ENCODE data around the gene SRSF6. TPM values are rescaled to one million over a fixed set of nuclear protein-coding genes. Genes with fewer than 3 reads are reported as not detected.

SRSF6 gene
- polyA plus RNA-seq, 1 donor from 2014 or later = 225 TPM

DNA sequence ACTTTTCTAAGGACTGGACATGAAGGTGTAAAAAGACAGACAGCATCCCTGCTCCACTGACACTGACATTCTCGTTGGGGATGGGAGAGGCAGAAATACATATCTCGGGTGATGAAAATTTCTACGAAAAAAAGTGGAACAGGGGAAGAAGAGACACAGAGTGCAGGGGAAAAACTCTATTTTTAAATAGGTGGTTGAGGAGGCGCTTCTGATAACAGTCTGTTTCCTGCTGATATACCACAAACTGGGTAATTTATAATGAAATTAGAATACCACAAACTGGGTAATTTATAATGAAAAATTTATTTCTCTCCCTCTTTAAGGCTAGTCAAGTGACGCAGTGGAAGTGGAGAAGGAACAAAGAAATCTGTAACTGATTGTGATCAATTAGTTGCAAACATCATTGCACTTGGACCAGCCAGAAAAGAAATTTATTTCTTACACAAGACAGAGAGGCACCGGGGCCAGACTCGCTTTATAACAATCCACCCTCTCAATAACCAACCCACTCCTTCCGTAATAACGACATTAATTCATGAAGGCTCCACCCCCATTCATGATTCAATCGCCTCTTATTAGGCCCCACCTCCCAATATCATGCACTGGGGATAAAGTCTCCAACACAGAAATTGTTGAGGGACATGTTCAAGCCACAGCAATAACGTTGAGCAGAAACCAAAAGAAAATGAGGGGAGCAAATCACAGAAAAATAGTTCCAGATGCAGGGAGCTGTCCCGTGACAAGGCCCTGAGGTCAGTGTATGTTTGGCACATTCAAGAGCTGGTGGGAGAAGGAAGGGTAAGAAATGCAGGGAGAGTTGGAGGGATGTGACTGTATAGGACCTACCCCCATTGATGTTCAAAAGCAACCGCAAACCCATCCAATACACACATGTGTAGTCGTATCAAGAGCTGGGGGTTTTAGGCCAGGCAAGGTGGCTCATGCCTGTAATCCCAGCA, 6.6 kb upstream of the SRSF6 start:
- H3K9ac ChIP-seq (ENCODE audit: low read length) = no peak overlapping the region
- H3K36me3 ChIP-seq (ENCODE audit: insufficient read depth, low read length) = no peaks in the 10 kb centered on the region
- no peaks in the 10 kb centered on the region for H4K20me1 ChIP-seq (ENCODE audit: insufficient read depth)
- no peak overlapping the region for H3K4me3 ChIP-seq (ENCODE audit: low read length)
- H3K9me3 ChIP-seq (ENCODE audit: low read length) = no peaks in the 10 kb centered on the region
- H3K79me2 ChIP-seq (replicated peaks; ENCODE audit: insufficient read depth, low read length) = no peaks in the 10 kb centered on the region
- no peaks in the 10 kb centered on the region for H3K9me2 ChIP-seq (ENCODE audit: insufficient read depth, low read length)
- H3K4me2 ChIP-seq (ENCODE audit: low read length) = no peak overlapping the region
- no peak overlapping the region for H3K27ac ChIP-seq (ENCODE audit: low read length)
- no peak overlapping the region for H2AFZ ChIP-seq (ENCODE audit: low read depth, low read length)
- TF ChIP-seq SMC3 (conservative IDR thresholded peaks at IDR 0.05; ENCODE audit: poor library complexity) (no peak), MXI1 (conservative IDR thresholded peaks at IDR 0.05; ENCODE audit: poor library complexity, severe bottlenecking) (no peak), EP300 (conservative IDR thresholded peaks at IDR 0.05; ENCODE audit: poor library complexity, severe bottlenecking) (no peak), RAD21 (conservative IDR thresholded peaks at IDR 0.05) (no peak), TAF1 (IDR thresholded peaks at IDR 0.05; ENCODE audit: low read depth) (no peak), POLR2AphosphoS5 (IDR thresholded peaks at IDR 0.05) (no peak), EZH2 (IDR thresholded peaks at IDR 0.05; ENCODE audit: borderline replicate concordance, insufficient read depth, low read length, poor library complexity, severe bottlenecking) (no peak)
- TF ChIP-seq, protein P1, sequence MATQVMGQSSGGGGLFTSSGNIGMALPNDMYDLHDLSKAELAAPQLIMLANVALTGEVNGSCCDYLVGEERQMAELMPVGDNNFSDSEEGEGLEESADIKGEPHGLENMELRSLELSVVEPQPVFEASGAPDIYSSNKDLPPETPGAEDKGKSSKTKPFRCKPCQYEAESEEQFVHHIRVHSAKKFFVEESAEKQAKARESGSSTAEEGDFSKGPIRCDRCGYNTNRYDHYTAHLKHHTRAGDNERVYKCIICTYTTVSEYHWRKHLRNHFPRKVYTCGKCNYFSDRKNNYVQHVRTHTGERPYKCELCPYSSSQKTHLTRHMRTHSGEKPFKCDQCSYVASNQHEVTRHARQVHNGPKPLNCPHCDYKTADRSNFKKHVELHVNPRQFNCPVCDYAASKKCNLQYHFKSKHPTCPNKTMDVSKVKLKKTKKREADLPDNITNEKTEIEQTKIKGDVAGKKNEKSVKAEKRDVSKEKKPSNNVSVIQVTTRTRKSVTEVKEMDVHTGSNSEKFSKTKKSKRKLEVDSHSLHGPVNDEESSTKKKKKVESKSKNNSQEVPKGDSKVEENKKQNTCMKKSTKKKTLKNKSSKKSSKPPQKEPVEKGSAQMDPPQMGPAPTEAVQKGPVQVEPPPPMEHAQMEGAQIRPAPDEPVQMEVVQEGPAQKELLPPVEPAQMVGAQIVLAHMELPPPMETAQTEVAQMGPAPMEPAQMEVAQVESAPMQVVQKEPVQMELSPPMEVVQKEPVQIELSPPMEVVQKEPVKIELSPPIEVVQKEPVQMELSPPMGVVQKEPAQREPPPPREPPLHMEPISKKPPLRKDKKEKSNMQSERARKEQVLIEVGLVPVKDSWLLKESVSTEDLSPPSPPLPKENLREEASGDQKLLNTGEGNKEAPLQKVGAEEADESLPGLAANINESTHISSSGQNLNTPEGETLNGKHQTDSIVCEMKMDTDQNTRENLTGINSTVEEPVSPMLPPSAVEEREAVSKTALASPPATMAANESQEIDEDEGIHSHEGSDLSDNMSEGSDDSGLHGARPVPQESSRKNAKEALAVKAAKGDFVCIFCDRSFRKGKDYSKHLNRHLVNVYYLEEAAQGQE (IDR thresholded peaks at IDR 0.05; ENCODE audit: borderline replicate concordance) = no peak
- TF ChIP-seq, protein P2, sequence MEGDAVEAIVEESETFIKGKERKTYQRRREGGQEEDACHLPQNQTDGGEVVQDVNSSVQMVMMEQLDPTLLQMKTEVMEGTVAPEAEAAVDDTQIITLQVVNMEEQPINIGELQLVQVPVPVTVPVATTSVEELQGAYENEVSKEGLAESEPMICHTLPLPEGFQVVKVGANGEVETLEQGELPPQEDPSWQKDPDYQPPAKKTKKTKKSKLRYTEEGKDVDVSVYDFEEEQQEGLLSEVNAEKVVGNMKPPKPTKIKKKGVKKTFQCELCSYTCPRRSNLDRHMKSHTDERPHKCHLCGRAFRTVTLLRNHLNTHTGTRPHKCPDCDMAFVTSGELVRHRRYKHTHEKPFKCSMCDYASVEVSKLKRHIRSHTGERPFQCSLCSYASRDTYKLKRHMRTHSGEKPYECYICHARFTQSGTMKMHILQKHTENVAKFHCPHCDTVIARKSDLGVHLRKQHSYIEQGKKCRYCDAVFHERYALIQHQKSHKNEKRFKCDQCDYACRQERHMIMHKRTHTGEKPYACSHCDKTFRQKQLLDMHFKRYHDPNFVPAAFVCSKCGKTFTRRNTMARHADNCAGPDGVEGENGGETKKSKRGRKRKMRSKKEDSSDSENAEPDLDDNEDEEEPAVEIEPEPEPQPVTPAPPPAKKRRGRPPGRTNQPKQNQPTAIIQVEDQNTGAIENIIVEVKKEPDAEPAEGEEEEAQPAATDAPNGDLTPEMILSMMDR (IDR thresholded peaks at IDR 0.05; ENCODE audit: poor library complexity, severe bottlenecking) = no peak
- H3F3A ChIP-seq (ENCODE audit: insufficient read depth, low read length, poor library complexity, severe bottlenecking) = no peaks in the 10 kb centered on the region
- H3K27me3 ChIP-seq (ENCODE audit: insufficient read depth, low read depth, low read length) = no peaks in the 10 kb centered on the region

- H3K79me2 ChIP-seq (replicated peaks; ENCODE audit: insufficient read depth, low read length) = no peaks in the 10 kb centered on the region
- H3K4me3 ChIP-seq (ENCODE audit: low read length) = no peak overlapping the region
Observed at GRCh38 chr20:43452404-43453126, 5.1 kb upstream of the SRSF6 start.

More at GRCh38 chr20:43452404-43453126, 5.1 kb upstream of the SRSF6 start:
- Histone ChIP-seq H3K36me3 (ENCODE audit: insufficient read depth, low read length) (no peaks in the 10 kb centered on the region), H3K9ac (ENCODE audit: low read length) (no peak overlapping the region), H3K27me3 (ENCODE audit: insufficient read depth, low read depth, low read length) (no peaks in the 10 kb centered on the region), H4K20me1 (ENCODE audit: insufficient read depth) (no peaks in the 10 kb centered on the region), H3K4me2 (ENCODE audit: low read length) (no peak overlapping the region), H3K27ac (ENCODE audit: low read length) (no peak overlapping the region), H3K9me2 (ENCODE audit: insufficient read depth, low read length) (no peaks in the 10 kb centered on the region), H3K9me3 (ENCODE audit: low read length) (no peaks in the 10 kb centered on the region), H3F3A (ENCODE audit: insufficient read depth, low read length, poor library complexity, severe bottlenecking) (no peaks in the 10 kb centered on the region), H2AFZ (ENCODE audit: low read depth, low read length) (no peak overlapping the region)
- TF ChIP-seq POLR2AphosphoS5 (IDR thresholded peaks at IDR 0.05) (no peak), EP300 (conservative IDR thresholded peaks at IDR 0.05; ENCODE audit: poor library complexity, severe bottlenecking) (no peak), RAD21 (conservative IDR thresholded peaks at IDR 0.05) (no peak), EZH2 (IDR thresholded peaks at IDR 0.05; ENCODE audit: borderline replicate concordance, insufficient read depth, low read length, poor library complexity, severe bottlenecking) (no peak), TAF1 (IDR thresholded peaks at IDR 0.05; ENCODE audit: low read depth) (no peak)
- TF ChIP-seq, protein P1 (IDR thresholded peaks at IDR 0.05; ENCODE audit: borderline replicate concordance) = no peak
